GM12878 (cell line): ENCODE results near the gene CYP2A6.

Experiments used
- MXI1 ChIP-seq: fragments of 150-350 bp; IDR thresholded peaks from 2 replicates; pipeline ENCODE4 v1.6.1; 2011; ENCODE audit warnings: low read depth, mild to moderate bottlenecking, inconsistent platforms, low read length, improper control_type of control experiment
- POLR2A ChIP-seq: IDR thresholded peaks from 2 replicates; pipeline ENCODE4 v1.6.1; 2011; ENCODE audit warnings: low read depth, mild to moderate bottlenecking, low read length
- POLR2AphosphoS5 ChIP-seq: IDR thresholded peaks from 2 replicates; pipeline ENCODE4 v1.6.1; 2011; ENCODE audit warnings: mild to moderate bottlenecking, low read length, inconsistent platforms
- RAD21 ChIP-seq: IDR thresholded peaks from 2 replicates; pipeline ENCODE4 v1.6.1; 2011; ENCODE audit warnings: mild to moderate bottlenecking, low read depth, low read length, moderate library complexity; ENCODE audit not compliant: insufficient read depth
- TF ChIP-seq, protein P1 (sequence below): fragments of 450-650 bp; IDR thresholded peaks from 2 replicates; pipeline ENCODE4 v1.6.1; 2017; ENCODE audit warnings: mild to moderate bottlenecking
- TF ChIP-seq, protein P2 (sequence below): IDR thresholded peaks from 2 replicates; pipeline ENCODE4 v1.6.1; 2012; ENCODE audit warnings: low read depth, low read length, improper control_type of control experiment
- TF ChIP-seq, protein P3 (sequence below): IDR thresholded peaks from 2 replicates; pipeline ENCODE4 v1.6.1; 2012; ENCODE audit warnings: mild to moderate bottlenecking, low read depth, low read length
- TF ChIP-seq, protein P4 (sequence below), 3 experiments: IDR thresholded peaks in 2 of 3; conservative IDR thresholded peaks in 1 of 3; 2 replicates each; pipeline ENCODE4 v1.5.1; 2011; ENCODE audit warnings: low read depth in 3 of 3, low read length in 3 of 3, mild to moderate bottlenecking in 3 of 3, control low read depth in 2 of 3, moderate library complexity in 2 of 3, inconsistent platforms in 1 of 3, mixed read lengths in 1 of 3; ENCODE audit not compliant: control insufficient read depth in 2 of 3, insufficient read depth in 1 of 3; ENCODE audit errors: extremely low read depth in 1 of 3
- TF ChIP-seq, protein P5 (sequence below): IDR thresholded peaks from 2 replicates; pipeline ENCODE4 v1.6.1; 2012; ENCODE audit warnings: low read length, inconsistent platforms
- TF ChIP-seq, protein P6 (sequence below): IDR thresholded peaks from 2 replicates; pipeline ENCODE4 v1.6.1; 2011; ENCODE audit warnings: borderline replicate concordance, low read depth, mild to moderate bottlenecking, moderate library complexity, low read length; ENCODE audit not compliant: insufficient read depth, poor library complexity, severe bottlenecking
- TF ChIP-seq, protein P7 (sequence below): IDR thresholded peaks from 2 replicates; pipeline ENCODE4 v1.6.1; 2012; ENCODE audit warnings: low read depth, low read length, improper control_type of control experiment

DNA sequence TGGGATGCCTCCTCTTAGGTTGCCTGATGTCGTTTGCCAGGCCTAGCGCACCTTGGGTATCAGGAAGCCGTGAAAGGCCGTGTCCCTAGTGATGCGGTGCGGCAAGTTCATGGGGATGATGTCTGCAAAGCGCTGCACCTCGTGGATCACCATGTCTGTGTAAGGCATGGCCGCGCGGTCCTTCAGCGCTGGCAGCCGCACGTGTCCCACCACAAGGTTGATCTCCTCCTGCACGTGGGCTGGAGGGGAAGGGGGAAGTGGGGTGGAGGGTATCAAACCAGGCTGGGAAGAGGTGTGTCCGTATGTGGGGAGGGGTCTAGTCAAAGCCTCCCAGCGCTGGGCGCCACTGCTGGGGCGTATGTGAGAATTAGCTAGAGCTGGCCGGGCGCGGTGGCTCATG, 28.1 kb downstream of the CYP2A6 start:
- TF ChIP-seq MXI1 (no peak), POLR2AphosphoS5 (no peak), POLR2A (no peak), RAD21 (no peak)
- TF ChIP-seq, protein P1, sequence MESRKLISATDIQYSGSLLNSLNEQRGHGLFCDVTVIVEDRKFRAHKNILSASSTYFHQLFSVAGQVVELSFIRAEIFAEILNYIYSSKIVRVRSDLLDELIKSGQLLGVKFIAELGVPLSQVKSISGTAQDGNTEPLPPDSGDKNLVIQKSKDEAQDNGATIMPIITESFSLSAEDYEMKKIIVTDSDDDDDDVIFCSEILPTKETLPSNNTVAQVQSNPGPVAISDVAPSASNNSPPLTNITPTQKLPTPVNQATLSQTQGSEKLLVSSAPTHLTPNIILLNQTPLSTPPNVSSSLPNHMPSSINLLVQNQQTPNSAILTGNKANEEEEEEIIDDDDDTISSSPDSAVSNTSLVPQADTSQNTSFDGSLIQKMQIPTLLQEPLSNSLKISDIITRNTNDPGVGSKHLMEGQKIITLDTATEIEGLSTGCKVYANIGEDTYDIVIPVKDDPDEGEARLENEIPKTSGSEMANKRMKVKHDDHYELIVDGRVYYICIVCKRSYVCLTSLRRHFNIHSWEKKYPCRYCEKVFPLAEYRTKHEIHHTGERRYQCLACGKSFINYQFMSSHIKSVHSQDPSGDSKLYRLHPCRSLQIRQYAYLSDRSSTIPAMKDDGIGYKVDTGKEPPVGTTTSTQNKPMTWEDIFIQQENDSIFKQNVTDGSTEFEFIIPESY = no peak
- TF ChIP-seq, protein P2, sequence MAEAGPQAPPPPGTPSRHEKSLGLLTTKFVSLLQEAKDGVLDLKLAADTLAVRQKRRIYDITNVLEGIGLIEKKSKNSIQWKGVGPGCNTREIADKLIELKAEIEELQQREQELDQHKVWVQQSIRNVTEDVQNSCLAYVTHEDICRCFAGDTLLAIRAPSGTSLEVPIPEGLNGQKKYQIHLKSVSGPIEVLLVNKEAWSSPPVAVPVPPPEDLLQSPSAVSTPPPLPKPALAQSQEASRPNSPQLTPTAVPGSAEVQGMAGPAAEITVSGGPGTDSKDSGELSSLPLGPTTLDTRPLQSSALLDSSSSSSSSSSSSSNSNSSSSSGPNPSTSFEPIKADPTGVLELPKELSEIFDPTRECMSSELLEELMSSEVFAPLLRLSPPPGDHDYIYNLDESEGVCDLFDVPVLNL = no peak
- TF ChIP-seq, protein P3, sequence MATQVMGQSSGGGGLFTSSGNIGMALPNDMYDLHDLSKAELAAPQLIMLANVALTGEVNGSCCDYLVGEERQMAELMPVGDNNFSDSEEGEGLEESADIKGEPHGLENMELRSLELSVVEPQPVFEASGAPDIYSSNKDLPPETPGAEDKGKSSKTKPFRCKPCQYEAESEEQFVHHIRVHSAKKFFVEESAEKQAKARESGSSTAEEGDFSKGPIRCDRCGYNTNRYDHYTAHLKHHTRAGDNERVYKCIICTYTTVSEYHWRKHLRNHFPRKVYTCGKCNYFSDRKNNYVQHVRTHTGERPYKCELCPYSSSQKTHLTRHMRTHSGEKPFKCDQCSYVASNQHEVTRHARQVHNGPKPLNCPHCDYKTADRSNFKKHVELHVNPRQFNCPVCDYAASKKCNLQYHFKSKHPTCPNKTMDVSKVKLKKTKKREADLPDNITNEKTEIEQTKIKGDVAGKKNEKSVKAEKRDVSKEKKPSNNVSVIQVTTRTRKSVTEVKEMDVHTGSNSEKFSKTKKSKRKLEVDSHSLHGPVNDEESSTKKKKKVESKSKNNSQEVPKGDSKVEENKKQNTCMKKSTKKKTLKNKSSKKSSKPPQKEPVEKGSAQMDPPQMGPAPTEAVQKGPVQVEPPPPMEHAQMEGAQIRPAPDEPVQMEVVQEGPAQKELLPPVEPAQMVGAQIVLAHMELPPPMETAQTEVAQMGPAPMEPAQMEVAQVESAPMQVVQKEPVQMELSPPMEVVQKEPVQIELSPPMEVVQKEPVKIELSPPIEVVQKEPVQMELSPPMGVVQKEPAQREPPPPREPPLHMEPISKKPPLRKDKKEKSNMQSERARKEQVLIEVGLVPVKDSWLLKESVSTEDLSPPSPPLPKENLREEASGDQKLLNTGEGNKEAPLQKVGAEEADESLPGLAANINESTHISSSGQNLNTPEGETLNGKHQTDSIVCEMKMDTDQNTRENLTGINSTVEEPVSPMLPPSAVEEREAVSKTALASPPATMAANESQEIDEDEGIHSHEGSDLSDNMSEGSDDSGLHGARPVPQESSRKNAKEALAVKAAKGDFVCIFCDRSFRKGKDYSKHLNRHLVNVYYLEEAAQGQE = no peak
- TF ChIP-seq, protein P4, sequence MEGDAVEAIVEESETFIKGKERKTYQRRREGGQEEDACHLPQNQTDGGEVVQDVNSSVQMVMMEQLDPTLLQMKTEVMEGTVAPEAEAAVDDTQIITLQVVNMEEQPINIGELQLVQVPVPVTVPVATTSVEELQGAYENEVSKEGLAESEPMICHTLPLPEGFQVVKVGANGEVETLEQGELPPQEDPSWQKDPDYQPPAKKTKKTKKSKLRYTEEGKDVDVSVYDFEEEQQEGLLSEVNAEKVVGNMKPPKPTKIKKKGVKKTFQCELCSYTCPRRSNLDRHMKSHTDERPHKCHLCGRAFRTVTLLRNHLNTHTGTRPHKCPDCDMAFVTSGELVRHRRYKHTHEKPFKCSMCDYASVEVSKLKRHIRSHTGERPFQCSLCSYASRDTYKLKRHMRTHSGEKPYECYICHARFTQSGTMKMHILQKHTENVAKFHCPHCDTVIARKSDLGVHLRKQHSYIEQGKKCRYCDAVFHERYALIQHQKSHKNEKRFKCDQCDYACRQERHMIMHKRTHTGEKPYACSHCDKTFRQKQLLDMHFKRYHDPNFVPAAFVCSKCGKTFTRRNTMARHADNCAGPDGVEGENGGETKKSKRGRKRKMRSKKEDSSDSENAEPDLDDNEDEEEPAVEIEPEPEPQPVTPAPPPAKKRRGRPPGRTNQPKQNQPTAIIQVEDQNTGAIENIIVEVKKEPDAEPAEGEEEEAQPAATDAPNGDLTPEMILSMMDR (IDR thresholded peaks at IDR 0.05 in 2 of 3, conservative IDR thresholded peaks at IDR 0.05 in 1 of 3; ENCODE audit: control insufficient read depth in 2 of 3, extremely low read depth in 1 of 3, insufficient read depth in 1 of 3, low read depth in 3 of 3, low read length in 3 of 3) = no peak
- TF ChIP-seq, protein P5, sequence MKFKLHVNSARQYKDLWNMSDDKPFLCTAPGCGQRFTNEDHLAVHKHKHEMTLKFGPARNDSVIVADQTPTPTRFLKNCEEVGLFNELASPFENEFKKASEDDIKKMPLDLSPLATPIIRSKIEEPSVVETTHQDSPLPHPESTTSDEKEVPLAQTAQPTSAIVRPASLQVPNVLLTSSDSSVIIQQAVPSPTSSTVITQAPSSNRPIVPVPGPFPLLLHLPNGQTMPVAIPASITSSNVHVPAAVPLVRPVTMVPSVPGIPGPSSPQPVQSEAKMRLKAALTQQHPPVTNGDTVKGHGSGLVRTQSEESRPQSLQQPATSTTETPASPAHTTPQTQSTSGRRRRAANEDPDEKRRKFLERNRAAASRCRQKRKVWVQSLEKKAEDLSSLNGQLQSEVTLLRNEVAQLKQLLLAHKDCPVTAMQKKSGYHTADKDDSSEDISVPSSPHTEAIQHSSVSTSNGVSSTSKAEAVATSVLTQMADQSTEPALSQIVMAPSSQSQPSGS = no peak
- TF ChIP-seq, protein P6, sequence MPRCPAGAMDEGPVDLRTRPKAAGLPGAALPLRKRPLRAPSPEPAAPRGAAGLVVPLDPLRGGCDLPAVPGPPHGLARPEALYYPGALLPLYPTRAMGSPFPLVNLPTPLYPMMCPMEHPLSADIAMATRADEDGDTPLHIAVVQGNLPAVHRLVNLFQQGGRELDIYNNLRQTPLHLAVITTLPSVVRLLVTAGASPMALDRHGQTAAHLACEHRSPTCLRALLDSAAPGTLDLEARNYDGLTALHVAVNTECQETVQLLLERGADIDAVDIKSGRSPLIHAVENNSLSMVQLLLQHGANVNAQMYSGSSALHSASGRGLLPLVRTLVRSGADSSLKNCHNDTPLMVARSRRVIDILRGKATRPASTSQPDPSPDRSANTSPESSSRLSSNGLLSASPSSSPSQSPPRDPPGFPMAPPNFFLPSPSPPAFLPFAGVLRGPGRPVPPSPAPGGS = no peak
- TF ChIP-seq, protein P7, sequence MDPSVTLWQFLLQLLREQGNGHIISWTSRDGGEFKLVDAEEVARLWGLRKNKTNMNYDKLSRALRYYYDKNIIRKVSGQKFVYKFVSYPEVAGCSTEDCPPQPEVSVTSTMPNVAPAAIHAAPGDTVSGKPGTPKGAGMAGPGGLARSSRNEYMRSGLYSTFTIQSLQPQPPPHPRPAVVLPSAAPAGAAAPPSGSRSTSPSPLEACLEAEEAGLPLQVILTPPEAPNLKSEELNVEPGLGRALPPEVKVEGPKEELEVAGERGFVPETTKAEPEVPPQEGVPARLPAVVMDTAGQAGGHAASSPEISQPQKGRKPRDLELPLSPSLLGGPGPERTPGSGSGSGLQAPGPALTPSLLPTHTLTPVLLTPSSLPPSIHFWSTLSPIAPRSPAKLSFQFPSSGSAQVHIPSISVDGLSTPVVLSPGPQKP = no peak
